MM.1S (cell line): ENCODE results near the gene RPUSD1.

Source experiments
- DNase-seq: peaks from one replicate; pipeline ENCODE4 v3.0.0-alpha.2; 2015
- H2AFZ ChIP-seq: fragments of 300-600 bp; sonication (generic); 2 replicates; pipeline ENCODE4 v1.6.0; 2016; ENCODE audit warnings: antibody characterized with exemption, low read length
- H3F3A ChIP-seq: fragments of 300-600 bp; sonication (generic); 2 replicates; pipeline ENCODE4 v1.6.1; 2016; ENCODE audit warnings: mild to moderate bottlenecking, antibody characterized with exemption, low read length, moderate library complexity, mixed read lengths; ENCODE audit not compliant: insufficient read depth
- H3K27ac ChIP-seq: fragments of 300-600 bp; sonication (generic); 2 replicates; pipeline ENCODE4 v1.5.1; 2016; ENCODE audit warnings: mild to moderate bottlenecking, low read length
- H3K27me3 ChIP-seq: fragments of 300-600 bp; sonication (generic); replicated peaks from 2 replicates; pipeline ENCODE4 v1.6.0; 2016; ENCODE audit warnings: low read length; ENCODE audit not compliant: insufficient read depth
- H3K36me3 ChIP-seq: fragments of 300-600 bp; sonication (generic); replicated peaks from 2 replicates; pipeline ENCODE4 v1.6.1; 2016; ENCODE audit warnings: mild to moderate bottlenecking, low read length, mixed read lengths; ENCODE audit not compliant: insufficient read depth
- H3K4me1 ChIP-seq: fragments of 300-600 bp; sonication (generic); 2 replicates; pipeline ENCODE4 v1.6.1; 2016; ENCODE audit warnings: low read length, mixed read lengths
- H3K4me2 ChIP-seq: fragments of 300-600 bp; sonication (generic); 2 replicates; pipeline ENCODE4 v1.6.0; 2016; ENCODE audit warnings: low read depth, low read length
- H3K4me3 ChIP-seq: fragments of 300-600 bp; sonication (generic); 2 replicates; pipeline ENCODE4 v1.5.1; 2016; ENCODE audit warnings: low read length, mixed read lengths
- H3K79me2 ChIP-seq: fragments of 300-600 bp; sonication (generic); 2 replicates; pipeline ENCODE4 v1.6.1; 2016; ENCODE audit warnings: mixed run types, low read length, mixed read lengths
- H3K9ac ChIP-seq: fragments of 300-600 bp; sonication (generic); 2 replicates; pipeline ENCODE4 v1.6.1; 2016; ENCODE audit warnings: low read length, mixed read lengths
- H3K9me2 ChIP-seq: fragments of 300-600 bp; sonication (generic); replicated peaks from 2 replicates; pipeline ENCODE4 v1.6.1; 2016; ENCODE audit warnings: mild to moderate bottlenecking, low read length, mixed read lengths; ENCODE audit not compliant: insufficient read depth
- H3K9me3 ChIP-seq: fragments of 300-600 bp; sonication (generic); replicated peaks from 2 replicates; pipeline ENCODE4 v1.6.1; 2016; ENCODE audit warnings: mild to moderate bottlenecking, low read length, mixed read lengths; ENCODE audit not compliant: insufficient read depth
- H4K20me1 ChIP-seq: fragments of 300-600 bp; sonication (generic); 2 replicates; pipeline ENCODE4 v1.6.1; 2016; ENCODE audit warnings: mild to moderate bottlenecking, low read length, moderate library complexity, mixed read lengths; ENCODE audit not compliant: insufficient read depth
- CTCF ChIP-seq: fragments of 300-600 bp; sonication (generic); IDR thresholded peaks from 2 replicates; pipeline ENCODE4 v1.5.1; 2016; ENCODE audit warnings: antibody characterized with exemption, low read length, mixed read lengths
- EZH2 ChIP-seq: fragments of 300-600 bp; sonication (generic); optimal IDR thresholded peaks from 2 replicates; pipeline ENCODE3; 2017; ENCODE audit warnings: low read depth, mild to moderate bottlenecking, antibody characterized with exemption, low read length, mixed read lengths
- EZH2phosphoT487 ChIP-seq: fragments of 300-600 bp; sonication (generic); IDR thresholded peaks from 2 replicates; pipeline ENCODE4 v1.6.1; 2018; ENCODE audit warnings: antibody characterized with exemption, low read length

The RPUSD1 gene

GRCh38 chr16:775236-775796, 12.9 kb downstream of the RPUSD1 start:
- no peak overlapping the region for H3K4me2 ChIP-seq
- H3K27ac ChIP-seq, result no peak overlapping the region
- H2AFZ ChIP-seq, result no peak overlapping the region
- no peak for DNase-seq
- H3K4me3 ChIP-seq, result no peak overlapping the region
- TF ChIP-seq EZH2phosphoT487 (0 out of 2 replicates have a peak, but pooled peaks have one; percentile 53), CTCF (no peak)
- H3F3A ChIP-seq, result no peaks in the 10 kb centered on the region
- peaks cover 89% of the 10 kb centered on the region for H3K27me3 ChIP-seq
- no peaks in the 10 kb centered on the region for H3K9me3 ChIP-seq
- no peaks in the 10 kb centered on the region for H3K4me1 ChIP-seq
- H3K9me2 ChIP-seq, result no peaks in the 10 kb centered on the region
- H4K20me1 ChIP-seq, result no peaks in the 10 kb centered on the region
- H3K79me2 ChIP-seq, result no peaks in the 10 kb centered on the region
- no peak overlapping the region for H3K9ac ChIP-seq
- no peaks in the 10 kb centered on the region for H3K36me3 ChIP-seq

- Histone ChIP-seq H3K9ac (no peak overlapping the region), H3K36me3 (no peaks in the 10 kb centered on the region), H3K4me1 (no peaks in the 10 kb centered on the region)
These were observed 13.8 kb downstream of the RPUSD1 start for GRCh38 chr16:774086-775001.

GRCh38 chr16:772959-773358, 15.2 kb downstream of the RPUSD1 start:
- H2AFZ ChIP-seq, result no peak overlapping the region
- H3K36me3 ChIP-seq, result no peaks in the 10 kb centered on the region
- TF ChIP-seq EZH2phosphoT487, result no peak
- H3K4me2 ChIP-seq, result no peak overlapping the region
- no peaks in the 10 kb centered on the region for H3K9me2 ChIP-seq
- no peak overlapping the region for H3K27ac ChIP-seq
- no peak overlapping the region for H3K4me3 ChIP-seq
- H3K9ac ChIP-seq, result no peak overlapping the region
- no peaks in the 10 kb centered on the region for H3K79me2 ChIP-seq
- H3K27me3 ChIP-seq, result peaks cover 66% of the 10 kb centered on the region
- H3K9me3 ChIP-seq, result no peaks in the 10 kb centered on the region
- H4K20me1 ChIP-seq, result no peaks in the 10 kb centered on the region
- peak; percentile 1 for DNase-seq
- no peaks in the 10 kb centered on the region for H3K4me1 ChIP-seq
- no peaks in the 10 kb centered on the region for H3F3A ChIP-seq

More at GRCh38 chr16:774086-775001, 13.8 kb downstream of the RPUSD1 start:
- Histone ChIP-seq H3F3A (no peaks in the 10 kb centered on the region), H4K20me1 (no peaks in the 10 kb centered on the region), H2AFZ (no peak overlapping the region), H3K27me3 (peaks cover 79% of the 10 kb centered on the region), H3K27ac (no peak overlapping the region), H3K4me3 (no peak overlapping the region), H3K79me2 (no peaks in the 10 kb centered on the region), H3K9me2 (no peaks in the 10 kb centered on the region), H3K4me2 (no peak overlapping the region), H3K9me3 (no peaks in the 10 kb centered on the region)
- peak; percentile 3 for DNase-seq
- TF ChIP-seq CTCF (no peak), EZH2phosphoT487 (no peak), EZH2 (no peak)

GRCh38 chr16:770411-770810, 17.8 kb downstream of the RPUSD1 start:
- H3K4me2 ChIP-seq, result no peak overlapping the region
- no peaks in the 10 kb centered on the region for H3K79me2 ChIP-seq
- H3K9me2 ChIP-seq, result no peaks in the 10 kb centered on the region
- H3K36me3 ChIP-seq, result no peaks in the 10 kb centered on the region
- H3K27me3 ChIP-seq, result peaks cover 49% of the 10 kb centered on the region
- no peak overlapping the region for H3K4me3 ChIP-seq
- H3K4me1 ChIP-seq, result no peaks in the 10 kb centered on the region
- H3K27ac ChIP-seq, result no peak overlapping the region
- H2AFZ ChIP-seq, result no peak overlapping the region
- no peak for DNase-seq
- TF ChIP-seq CTCF, result no peak
- no peak for TF ChIP-seq EZH2
- TF ChIP-seq EZH2phosphoT487, result no peak
- H3K9me3 ChIP-seq, result no peaks in the 10 kb centered on the region
- H3K9ac ChIP-seq, result no peak overlapping the region
- H4K20me1 ChIP-seq, result no peaks in the 10 kb centered on the region
- H3F3A ChIP-seq, result no peaks in the 10 kb centered on the region
